Panc1 (cell line): ENCODE data around the gene DAZAP2. TPM values are rescaled to one million over a fixed set of nuclear protein-coding genes. Genes with fewer than 3 reads are reported as not detected.

ENCODE experiments used
- ATAC-seq: fragments of 200-7000 bp; cut with Tn5 transposase; 2 replicates; pipeline ENCODE4 v1.9.1; 2020; ENCODE audit warnings: mild to moderate bottlenecking, moderate library complexity
- BruUV-seq: library from RNA; stranded (reverse); fragments of 400-500 nt; replicated peaks from 2 replicates; lab custom pipeline; 2021; lab: Mats Ljungman, UMichigan
- CTCF ChIA-PET: fragments of 300-600 bp; sonication (Branson Sonifier 250); formaldehyde crosslinking; loops from one replicate; lab custom pipeline; 2022; ENCODE audit warnings: antibody characterized with exemption; lab: Charles Lee
- POLR2A ChIA-PET: fragments of 300-600 bp; sonication (Branson Sonifier 250); formaldehyde crosslinking; loops from one replicate; lab custom pipeline; 2022; ENCODE audit warnings: antibody characterized with exemption; lab: Charles Lee
- DNase-seq: peaks from one replicate; pipeline ENCODE4 v3.0.0-alpha.2; 2010; ENCODE audit warnings: low read depth, low spot score
- H3K27ac ChIP-seq: 2 replicates; pipeline ENCODE4 v1.5.1; 2011; ENCODE audit warnings: mild to moderate bottlenecking, low read length, inconsistent platforms
- H3K27me3 ChIP-seq: fragments of 200-500 bp; sonication (Bioruptor generic); 2 replicates; pipeline ENCODE4 v1.6.0; 2014; ENCODE audit warnings: low read length, inconsistent platforms; ENCODE audit not compliant: control insufficient read depth, insufficient read depth
- H3K36me3 ChIP-seq: fragments of 200-500 bp; sonication (Bioruptor generic); 2 replicates; pipeline ENCODE4 v1.5.1; 2014; ENCODE audit warnings: inconsistent platforms, mild to moderate bottlenecking, low read length, moderate library complexity; ENCODE audit not compliant: control insufficient read depth, insufficient read depth
- H3K4me1 ChIP-seq: 2 replicates; pipeline ENCODE4 v1.5.1; 2011; ENCODE audit warnings: inconsistent platforms, mild to moderate bottlenecking, low read length, moderate library complexity; ENCODE audit not compliant: control insufficient read depth, insufficient read depth
- H3K4me3 ChIP-seq, 2 experiments: 2 replicates each; pipeline ENCODE4 v1.5.1; 2011 to 2012; ENCODE audit warnings: low read depth in 2 of 2, low read length in 2 of 2, mild to moderate bottlenecking in 2 of 2, inconsistent platforms in 1 of 2, moderate library complexity in 1 of 2
- H3K9me3 ChIP-seq: fragments of 200-500 bp; sonication (Bioruptor generic); 2 replicates; pipeline ENCODE4 v1.5.1; 2014; ENCODE audit warnings: low read depth, mild to moderate bottlenecking, inconsistent platforms, low read length, moderate library complexity; ENCODE audit not compliant: control insufficient read depth, insufficient read depth
- CTCF ChIP-seq: fragments of 450-650 bp; IDR thresholded peaks from 2 replicates; pipeline ENCODE4 v1.5.1; 2017; ENCODE audit warnings: mild to moderate bottlenecking
- POLR2AphosphoS5 ChIP-seq: IDR thresholded peaks from 2 replicates; pipeline ENCODE4 v1.6.1; 2012; ENCODE audit warnings: mild to moderate bottlenecking, low read depth, low read length, moderate library complexity
- REST ChIP-seq, 2 experiments: IDR thresholded peaks; 2 replicates each; pipeline ENCODE4 v1.6.1; 2011 to 2012; ENCODE audit warnings: low read depth in 2 of 2, control low read depth in 1 of 2, low read length in 1 of 2, mild to moderate bottlenecking in 1 of 2, moderate library complexity in 1 of 2; ENCODE audit not compliant: insufficient read depth in 1 of 2
- SIN3A ChIP-seq: IDR thresholded peaks from 2 replicates; pipeline ENCODE4 v1.6.1; 2012; ENCODE audit warnings: low read depth, mild to moderate bottlenecking, low read length, moderate library complexity, borderline replicate concordance; ENCODE audit not compliant: insufficient read depth
- TCF7L2 ChIP-seq: IDR thresholded peaks from 2 replicates; pipeline ENCODE4 v1.6.1; 2011; ENCODE audit warnings: mild to moderate bottlenecking, low read depth, low read length, inconsistent platforms
- in situ Hi-C: cut with HindIII; loops from 2 replicates; pipeline ENCODE4 v1.10.0; 2016; ENCODE audit warnings: low sequenced_read_pairs, low pct_unique_long_range_greater_than_20kb
- intact Hi-C: fragments of 100-400 bp; cut with micrococcal nuclease; formaldehyde crosslinking; loops from one replicate; pipeline ENCODE4 v1.10.0; 2022; ENCODE audit not compliant: unreplicated experiment
- total RNA-seq: library from RNA; stranded (reverse); gene quantifications from one replicate; pipeline ENCODE4 v1.2.1, GENCODE V29; 2021; ENCODE audit not compliant: unreplicated experiment

DAZAP2 gene
- total RNA-seq, 1 experiment from 2014 or later = 197 TPM

GRCh38 chr12:51205350-51205749 lies 33.3 kb upstream of the DAZAP2 start:
- DNase-seq (no peak), ATAC-seq (no peak)
- no peaks in the 10 kb centered on the region for H3K9me3 ChIP-seq
- no peak overlapping the region for H3K27ac ChIP-seq
- ChIA-PET CTCF (no interaction called here), POLR2A (interaction anchor here (0.7 kb wide), 1 partner anchor 14 kb away, joined by 6 read pairs; no protein-coding TSS in a partner anchor)
- no peaks in the 10 kb centered on the region for H3K27me3 ChIP-seq
- no peaks in the 10 kb centered on the region for H3K36me3 ChIP-seq
- no TSS peak for BruUV-seq
- H3K4me1 ChIP-seq = no peaks in the 10 kb centered on the region
- in situ Hi-C loops (no loop called here), intact Hi-C loops (no loop called here)
- no peak overlapping the region for H3K4me3 ChIP-seq
- no peak for TF ChIP-seq CTCF
- no peak for TF ChIP-seq REST (IDR thresholded peaks at IDR 0.05; ENCODE audit: insufficient read depth in 1 of 2, low read depth in 2 of 2, low read length in 1 of 2)
- no peak for TF ChIP-seq TCF7L2
- no peak for TF ChIP-seq SIN3A
- TF ChIP-seq POLR2AphosphoS5 = no peak

GRCh38 chr12:51208016-51208660 lies 30.5 kb upstream of the DAZAP2 start:
- in situ Hi-C loops (no loop called here), intact Hi-C loops (no loop called here)
- Histone ChIP-seq H3K9me3 (no peaks in the 10 kb centered on the region), H3K27me3 (no peaks in the 10 kb centered on the region), H3K4me3 (no peak overlapping the region), H3K4me1 (no peaks in the 10 kb centered on the region), H3K27ac (no peak overlapping the region), H3K36me3 (no peaks in the 10 kb centered on the region)
- no peak for TF ChIP-seq POLR2AphosphoS5
- ATAC-seq = no peak
- CTCF ChIA-PET = no interaction called here
- POLR2A ChIA-PET = no interaction called here
- no peak for DNase-seq
- no TSS peak for BruUV-seq

- intact Hi-C loops (no loop called here), in situ Hi-C loops (no loop called here)
- H3K27ac ChIP-seq = no peak overlapping the region
- H3K27me3 ChIP-seq = no peaks in the 10 kb centered on the region
- H3K4me3 ChIP-seq = no peak overlapping the region
- TF ChIP-seq REST (IDR thresholded peaks at IDR 0.05; ENCODE audit: insufficient read depth in 1 of 2, low read depth in 2 of 2, low read length in 1 of 2) = no peak
- TF ChIP-seq SIN3A = no peak
- no peak for TF ChIP-seq TCF7L2
- no peak for TF ChIP-seq POLR2AphosphoS5
- TF ChIP-seq CTCF = no peak
- H3K4me1 ChIP-seq = no peaks in the 10 kb centered on the region
- ATAC-seq = no peak
- ChIA-PET CTCF (no interaction called here), POLR2A (no interaction called here)
- no peaks in the 10 kb centered on the region for H3K9me3 ChIP-seq
- BruUV-seq = TSS peak; percentile 53
- H3K36me3 ChIP-seq = no peaks in the 10 kb centered on the region
- DNase-seq = no peak
Observed at GRCh38 chr12:51209259-51209658, 29.4 kb upstream of the DAZAP2 start.
